GM11168 (cell line): Measurements from ENCODE around the gene AFG3L2.

Source experiments
- in situ Hi-C: fragments of 300-500 bp; cut with MboI; formaldehyde crosslinking; loops from one replicate; pipeline ENCODE4 v1.12.0; 2022; ENCODE audit warnings: low sequenced_read_pairs; ENCODE audit not compliant: unreplicated experiment

The AFG3L2 gene

GRCh38 chr18:12366784-12367183 lies 10.2 kb downstream of the AFG3L2 start:
- in situ Hi-C loops = no loop called here

- in situ Hi-C loops = no loop called here
Measured at GRCh38 chr18:12366379-12366778, 10.6 kb downstream of the AFG3L2 start.

DNA sequence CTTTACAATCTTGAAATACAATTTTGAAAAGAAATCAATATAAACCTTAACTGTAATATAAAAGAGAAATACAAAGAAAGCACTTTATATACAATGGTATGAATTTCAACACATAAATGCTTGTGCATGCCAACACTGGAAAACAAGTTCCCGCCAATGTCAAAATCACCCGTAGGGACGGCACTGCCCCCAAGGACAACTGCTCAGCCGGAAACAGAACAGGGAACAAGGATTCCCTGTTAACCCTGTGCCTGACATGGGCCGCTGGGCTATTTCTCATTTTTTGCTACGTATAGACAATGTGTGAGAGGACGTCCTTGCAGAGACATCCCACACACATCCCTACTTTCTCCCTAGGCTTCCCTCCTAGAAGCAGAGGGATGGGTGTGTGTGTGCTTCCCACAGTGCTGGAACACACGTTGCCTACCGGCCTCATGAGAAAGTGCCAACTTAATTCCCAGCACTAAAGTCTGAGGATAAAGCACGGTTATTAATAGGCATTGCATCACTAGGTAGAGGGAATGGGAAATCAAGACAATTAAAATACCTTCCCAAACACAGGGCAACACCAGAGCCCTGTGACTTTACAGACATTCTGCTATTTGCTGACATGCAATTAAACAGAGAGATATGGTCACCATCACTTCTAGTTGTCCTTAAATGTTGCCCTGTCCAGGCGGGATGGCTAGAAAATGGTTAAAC lies 14.4 kb downstream of the AFG3L2 start:
- in situ Hi-C loops = no loop called here

- in situ Hi-C loops = no loop called here
Measured at GRCh38 chr18:12361770-12362378, 15.2 kb downstream of the AFG3L2 start.

- in situ Hi-C loops = no loop called here
Measured at GRCh38 chr18:12359515-12359927, 17.5 kb downstream of the AFG3L2 start.

GRCh38 chr18:12352188-12352587 lies 24.8 kb downstream of the AFG3L2 start:
- in situ Hi-C loops = no loop called here

DNA sequence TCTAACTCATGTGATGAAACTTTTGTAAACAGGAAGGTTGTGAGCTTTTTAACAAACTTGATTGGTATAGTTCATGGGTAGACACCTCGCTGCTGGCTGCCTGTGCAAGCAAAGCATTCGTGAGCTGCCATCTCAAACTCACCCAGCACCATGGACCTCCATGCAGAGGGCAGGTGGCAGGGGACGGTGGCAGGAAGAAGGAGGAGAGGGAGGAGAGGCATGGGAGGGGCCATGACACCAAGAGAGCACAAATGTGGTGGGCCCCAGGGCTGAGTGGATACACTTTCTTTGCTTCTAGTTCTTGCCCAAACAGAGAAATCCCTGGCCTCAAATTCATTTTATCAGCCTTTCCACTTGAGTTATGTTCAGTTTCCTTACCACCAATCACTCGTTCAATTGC lies 29.1 kb downstream of the AFG3L2 start:
- in situ Hi-C loops = no loop called here

DNA sequence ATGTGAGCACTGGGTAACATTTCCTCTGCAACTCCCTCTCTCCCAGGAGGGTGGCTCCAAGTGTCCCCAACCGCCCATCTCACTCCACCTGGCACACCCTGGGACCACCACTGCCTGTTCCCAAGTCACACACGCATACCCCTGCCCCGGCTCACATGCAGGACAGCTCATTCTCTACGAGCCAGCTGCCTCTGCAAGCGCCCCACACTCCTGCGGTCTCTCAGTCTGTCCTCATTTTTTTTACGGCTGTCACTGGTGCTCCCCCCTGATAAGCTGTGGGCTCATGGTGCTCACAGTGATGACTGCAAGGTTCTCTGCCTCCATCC lies 30.8 kb downstream of the AFG3L2 start:
- in situ Hi-C loops = no loop called here

- in situ Hi-C loops = no loop called here
Measured at GRCh38 chr18:12345491-12346239, 31.4 kb downstream of the AFG3L2 start.

DNA sequence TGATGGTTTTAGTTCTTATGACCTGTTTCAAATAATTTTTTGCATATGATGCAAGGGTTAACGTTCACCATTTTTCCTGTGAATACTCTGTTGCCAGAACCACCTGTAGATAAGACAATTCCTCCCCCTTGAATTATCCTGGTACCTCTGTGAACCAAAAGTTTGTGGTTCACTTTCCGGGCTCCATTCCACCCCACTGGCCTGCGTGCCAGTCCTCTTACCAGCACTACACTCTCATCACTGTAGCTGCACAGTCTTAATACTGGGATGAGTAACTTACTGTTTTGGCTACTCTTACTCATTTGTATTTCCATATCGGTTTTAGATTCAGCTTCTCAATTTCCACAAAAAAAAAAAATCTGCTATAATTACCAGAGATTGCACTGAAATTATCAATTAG lies 34.4 kb downstream of the AFG3L2 start:
- in situ Hi-C loops = no loop called here

DNA sequence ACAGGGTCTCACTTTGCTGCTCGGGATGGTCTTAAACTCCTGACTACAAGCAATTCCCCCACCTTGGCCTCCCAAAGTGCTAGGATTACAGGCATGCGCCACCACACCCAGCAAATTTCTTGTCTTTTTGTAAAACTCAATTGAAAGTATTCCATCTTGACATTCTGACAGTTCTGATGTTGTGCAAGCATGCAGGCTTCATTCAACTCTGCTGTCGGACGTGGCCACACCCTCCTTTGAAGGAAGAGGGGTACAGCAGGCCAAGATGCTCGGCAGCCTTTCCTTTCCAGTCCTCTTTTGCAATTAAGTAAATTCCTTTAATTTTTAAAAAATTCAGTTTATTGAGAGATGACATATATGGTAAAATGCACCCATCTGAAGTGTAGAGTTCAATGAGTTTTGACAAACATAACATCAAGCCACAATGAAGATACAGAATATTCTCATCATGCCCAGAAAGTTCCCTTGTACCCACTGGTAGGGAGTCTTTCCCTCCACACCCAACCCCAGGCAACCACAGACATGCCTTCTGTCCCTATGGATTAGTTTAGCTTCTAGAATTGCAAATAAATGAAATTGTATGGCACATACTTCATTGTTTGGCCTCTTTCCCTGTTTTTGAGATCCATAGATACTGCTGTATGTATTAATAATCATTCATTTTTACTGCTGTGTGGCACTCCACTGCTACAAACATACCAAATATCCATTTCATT lies 35.9 kb downstream of the AFG3L2 start:
- in situ Hi-C loops = no loop called here

DNA sequence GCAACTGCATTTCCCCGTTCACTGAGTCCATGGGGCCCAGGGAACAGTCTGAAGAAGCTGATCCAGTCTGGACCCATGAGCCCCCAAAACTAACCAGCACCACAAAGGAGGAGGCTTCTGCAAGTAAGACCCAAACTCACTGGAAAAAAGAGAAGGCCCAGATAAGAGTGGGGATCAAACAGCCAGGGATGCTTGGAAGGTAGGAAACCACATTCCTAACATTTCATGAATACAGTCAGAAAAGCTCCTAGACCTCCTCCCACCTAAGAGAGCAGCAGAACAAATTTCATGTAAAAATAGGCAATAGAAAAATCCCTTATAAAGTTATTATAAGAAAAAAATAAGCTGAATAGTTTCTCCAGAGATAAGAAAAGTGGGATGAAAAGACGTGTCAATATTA lies 38.6 kb downstream of the AFG3L2 start:
- in situ Hi-C loops = no loop called here

- in situ Hi-C loops = no loop called here
Measured at GRCh38 chr18:12336887-12337286, 40.1 kb downstream of the AFG3L2 start.

GRCh38 chr18:12336171-12336613 lies 40.8 kb downstream of the AFG3L2 start:
- in situ Hi-C loops = no loop called here

DNA sequence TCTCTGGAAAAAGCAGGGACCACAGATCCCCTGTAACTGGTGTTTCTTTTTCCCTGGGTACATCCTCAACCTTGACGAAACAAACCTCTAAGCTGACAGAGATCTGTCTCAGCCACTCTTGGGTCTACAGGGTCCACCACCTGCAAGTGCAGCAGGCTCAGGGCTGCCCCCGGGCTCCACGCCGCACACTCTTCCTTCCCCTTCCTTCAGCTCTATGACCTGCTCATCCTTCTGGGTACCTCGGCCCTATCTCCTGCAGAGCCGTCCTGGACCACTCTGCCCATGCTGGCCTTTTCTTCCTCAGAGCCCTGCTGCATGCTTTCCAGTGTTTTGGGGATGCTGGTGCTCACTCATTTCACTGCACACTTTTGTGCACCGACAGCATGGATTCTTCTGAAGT lies 41.5 kb downstream of the AFG3L2 start:
- in situ Hi-C loops = no loop called here

- in situ Hi-C loops = no loop called here
Measured at GRCh38 chr18:12334863-12335262, 42.2 kb downstream of the AFG3L2 start.

GRCh38 chr18:12334366-12334808 lies 42.6 kb downstream of the AFG3L2 start:
- in situ Hi-C loops = no loop called here

DNA sequence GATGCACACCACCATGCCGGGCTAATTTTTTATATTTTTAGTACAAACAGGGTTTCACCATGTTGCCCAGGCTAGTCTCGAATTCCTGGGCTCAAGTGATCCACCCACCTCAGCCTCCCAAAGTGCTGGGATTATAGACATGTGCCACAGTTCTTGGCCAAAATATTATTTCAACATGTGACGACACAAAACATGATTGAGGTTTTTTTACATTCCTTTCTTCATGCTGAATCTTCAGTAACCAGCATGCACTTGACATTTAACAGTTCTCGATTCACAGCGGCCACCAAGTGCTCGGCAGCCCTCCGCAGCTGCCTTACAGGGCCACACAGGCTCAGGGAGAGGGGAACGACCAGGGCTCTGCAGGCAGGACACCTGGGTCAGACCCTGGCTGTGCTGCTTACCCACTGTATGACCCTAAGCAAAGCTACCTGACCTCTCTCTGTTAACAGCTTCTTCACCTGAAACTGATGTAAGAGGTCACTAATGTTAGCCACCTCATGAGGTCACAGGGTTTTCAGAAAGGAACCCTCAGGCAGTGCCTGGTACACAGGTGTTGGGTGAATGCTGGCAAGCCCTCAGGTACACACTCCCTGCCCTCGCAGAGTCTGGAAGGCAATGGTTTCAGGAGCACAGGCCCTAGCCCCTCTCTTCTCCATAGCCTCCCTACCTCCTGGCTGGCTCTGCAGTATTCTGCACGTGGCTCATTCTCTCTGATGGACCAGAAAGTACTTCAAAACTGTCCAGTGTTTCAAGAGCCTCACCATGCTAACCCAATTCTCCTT lies 43.3 kb downstream of the AFG3L2 start:
- in situ Hi-C loops = no loop called here

- in situ Hi-C loops = no loop called here
Measured at GRCh38 chr18:12330766-12331165, 46.3 kb downstream of the AFG3L2 start.

GRCh38 chr18:12329125-12329698 lies 47.8 kb downstream of the AFG3L2 start:
- in situ Hi-C loops = no loop called here
